ENCODE measurements around the gene RSPH4A. TPM values are rescaled to one million over a fixed set of nuclear protein-coding genes. Genes with fewer than 3 reads are reported as not detected.
"Not testable (repeated sequence)": the region's sequence is repeated elsewhere in the genome, so short reads cannot be mapped to it uniquely, and the experiment has no call there.

The RSPH4A gene
- total and polyA plus RNA-seq, 11 donors = 0.12 to 0.42 (median 0.20) TPM; not detected in 2

DNA sequence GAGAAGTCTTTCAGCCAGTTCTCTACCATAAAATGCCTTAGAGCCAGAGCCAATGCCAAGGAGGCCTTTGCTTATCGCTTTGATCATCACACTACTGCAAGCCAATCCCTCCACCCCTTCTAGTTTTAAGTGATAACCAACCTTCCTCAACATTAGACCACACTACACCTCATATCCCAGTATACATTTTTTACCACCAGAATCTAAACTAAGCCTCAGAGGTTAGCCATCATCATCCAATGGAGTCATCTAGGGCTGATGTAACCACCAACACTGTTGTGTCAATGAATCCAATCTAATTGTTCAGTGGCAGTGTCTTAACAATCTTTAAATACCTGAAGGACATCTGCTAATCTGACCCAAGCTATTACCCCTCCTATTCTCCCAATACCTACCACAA is 45.9 kb downstream of the RSPH4A start:
- H3K27me3 ChIP-seq = no peaks in the 10 kb centered on the region
- peaks cover 0 to 27% (median 15%) of the 10 kb centered on the region in 9 donors for H3K36me3 ChIP-seq
- DNase-seq (no peak), ATAC-seq (no peak)
- intact Hi-C loops (cut with DNase I) = no loop called here
- H3K9me3 ChIP-seq = no peaks in the 10 kb centered on the region
- H3K4me3 ChIP-seq = no peak overlapping the region
- no peak for TF ChIP-seq POLR2A (IDR thresholded peaks at IDR 0.05)
- TF ChIP-seq, protein P1, sequence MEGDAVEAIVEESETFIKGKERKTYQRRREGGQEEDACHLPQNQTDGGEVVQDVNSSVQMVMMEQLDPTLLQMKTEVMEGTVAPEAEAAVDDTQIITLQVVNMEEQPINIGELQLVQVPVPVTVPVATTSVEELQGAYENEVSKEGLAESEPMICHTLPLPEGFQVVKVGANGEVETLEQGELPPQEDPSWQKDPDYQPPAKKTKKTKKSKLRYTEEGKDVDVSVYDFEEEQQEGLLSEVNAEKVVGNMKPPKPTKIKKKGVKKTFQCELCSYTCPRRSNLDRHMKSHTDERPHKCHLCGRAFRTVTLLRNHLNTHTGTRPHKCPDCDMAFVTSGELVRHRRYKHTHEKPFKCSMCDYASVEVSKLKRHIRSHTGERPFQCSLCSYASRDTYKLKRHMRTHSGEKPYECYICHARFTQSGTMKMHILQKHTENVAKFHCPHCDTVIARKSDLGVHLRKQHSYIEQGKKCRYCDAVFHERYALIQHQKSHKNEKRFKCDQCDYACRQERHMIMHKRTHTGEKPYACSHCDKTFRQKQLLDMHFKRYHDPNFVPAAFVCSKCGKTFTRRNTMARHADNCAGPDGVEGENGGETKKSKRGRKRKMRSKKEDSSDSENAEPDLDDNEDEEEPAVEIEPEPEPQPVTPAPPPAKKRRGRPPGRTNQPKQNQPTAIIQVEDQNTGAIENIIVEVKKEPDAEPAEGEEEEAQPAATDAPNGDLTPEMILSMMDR (IDR thresholded peaks at IDR 0.05) = no peak
- no peak overlapping the region for H3K27ac ChIP-seq
- WGBS, 4 donors = 95 to 100% (median 97%) methylated on average over 1 of the region's 1 CpG
- H3K4me1 ChIP-seq = peaks cover 0 to 37% (median 15%) of the 10 kb centered on the region in 12 donors

DNA sequence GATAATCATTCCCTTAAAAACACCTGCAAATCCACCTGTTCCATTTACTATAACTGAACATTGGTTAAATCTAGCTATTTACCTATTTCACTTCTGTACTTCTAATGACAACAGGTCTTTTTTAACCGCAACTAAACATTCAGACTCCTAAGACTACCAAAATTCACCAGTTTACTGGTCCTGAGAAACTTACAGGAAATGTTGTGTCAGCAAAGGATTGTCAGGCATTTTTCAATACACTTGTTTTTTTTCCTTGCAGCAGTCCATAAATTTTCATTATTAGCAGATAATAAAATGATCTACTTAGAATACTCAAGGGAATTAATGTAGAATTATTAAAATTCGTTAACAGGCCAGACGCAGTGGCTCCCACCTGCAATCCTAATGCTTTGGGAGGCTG is 47.0 kb downstream of the RSPH4A start:
- DNase-seq (no peak), ATAC-seq (no peak)
- Histone ChIP-seq H3K9me3 (no peaks in the 10 kb centered on the region), H3K36me3 (peaks cover 0 to 16% (median 4%) of the 10 kb centered on the region in 9 donors), H3K27ac (no peak overlapping the region), H3K4me3 (no peak overlapping the region), H3K4me1 (peaks cover 0 to 45% (median 22%) of the 10 kb centered on the region in 12 donors), H3K27me3 (no peaks in the 10 kb centered on the region)
- intact Hi-C loops (cut with DNase I) = no loop called here
- no peak for TF ChIP-seq POLR2A (IDR thresholded peaks at IDR 0.05)
- TF ChIP-seq, protein P1 (IDR thresholded peaks at IDR 0.05) = no peak
- 93 to 96% (median 95%) methylated on average over 3 of the region's 3 CpGs for WGBS, 4 donors

DNA sequence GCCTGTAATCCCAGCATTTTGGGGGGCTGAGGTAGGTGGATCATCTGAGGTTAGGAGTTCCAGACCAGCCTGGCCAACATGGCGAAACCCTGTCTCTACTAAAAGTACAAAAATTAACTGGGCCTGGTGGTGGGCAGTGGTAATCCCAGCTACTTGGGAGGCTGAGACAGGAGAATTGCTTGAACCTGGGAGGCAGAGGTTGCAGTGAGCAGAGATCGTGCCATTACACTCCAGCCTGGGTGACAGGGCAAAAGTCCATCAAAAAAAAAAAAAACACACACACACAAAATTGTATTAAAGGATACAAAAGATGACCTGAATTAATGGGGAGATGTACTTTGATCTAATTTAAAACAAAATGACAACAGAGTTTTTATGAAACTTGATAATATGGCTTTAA is 47.9 kb downstream of the RSPH4A start:
- H3K9me3 ChIP-seq; ATAC-seq; H3K27me3 ChIP-seq; H3K27ac ChIP-seq; intact Hi-C loops (cut with DNase I); DNase-seq; H3K4me3 ChIP-seq; H3K36me3 ChIP-seq: not testable (repeated sequence)
- WGBS, 4 donors = 93 to 99% (median 97%) methylated on average over 2 of the region's 2 CpGs
- peaks cover 0 to 45% (median 22%) of the 10 kb centered on the region in 12 donors for H3K4me1 ChIP-seq

DNA sequence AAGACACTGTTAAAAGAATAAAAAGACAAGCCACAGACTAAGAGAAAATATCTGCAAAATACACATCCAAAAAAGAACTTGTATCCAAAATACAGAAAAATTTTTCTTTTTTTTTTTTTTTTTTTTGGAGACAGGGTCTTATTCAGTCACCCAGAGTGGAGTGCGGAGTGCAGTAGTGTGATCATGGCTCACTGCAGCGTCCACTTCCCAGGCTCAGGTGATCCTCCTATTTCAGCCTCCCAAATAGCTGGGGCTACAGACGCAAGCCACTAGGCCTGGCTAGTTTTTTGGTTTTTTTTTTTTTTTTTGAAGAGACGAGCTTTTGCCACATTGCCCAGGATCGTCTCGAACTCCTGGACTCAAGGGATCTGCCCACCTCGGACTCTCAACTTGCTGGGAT is 49.2 kb downstream of the RSPH4A start:
- no peak overlapping the region for H3K27ac ChIP-seq
- no peaks in the 10 kb centered on the region for H3K27me3 ChIP-seq
- intact Hi-C loops (cut with DNase I) = no loop called here
- peaks cover 0 to 45% (median 22%) of the 10 kb centered on the region in 12 donors for H3K4me1 ChIP-seq
- ATAC-seq (no peak), DNase-seq (no peak)
- no peak overlapping the region for H3K4me3 ChIP-seq
- no peaks in the 10 kb centered on the region for H3K36me3 ChIP-seq
- H3K9me3 ChIP-seq = no peaks in the 10 kb centered on the region
- no peak for TF ChIP-seq POLR2A (IDR thresholded peaks at IDR 0.05)
- TF ChIP-seq, protein P1 (IDR thresholded peaks at IDR 0.05) = no peak
- WGBS, 4 donors = 76 to 86% (median 86%) methylated on average over 7 of the region's 7 CpGs

DNA sequence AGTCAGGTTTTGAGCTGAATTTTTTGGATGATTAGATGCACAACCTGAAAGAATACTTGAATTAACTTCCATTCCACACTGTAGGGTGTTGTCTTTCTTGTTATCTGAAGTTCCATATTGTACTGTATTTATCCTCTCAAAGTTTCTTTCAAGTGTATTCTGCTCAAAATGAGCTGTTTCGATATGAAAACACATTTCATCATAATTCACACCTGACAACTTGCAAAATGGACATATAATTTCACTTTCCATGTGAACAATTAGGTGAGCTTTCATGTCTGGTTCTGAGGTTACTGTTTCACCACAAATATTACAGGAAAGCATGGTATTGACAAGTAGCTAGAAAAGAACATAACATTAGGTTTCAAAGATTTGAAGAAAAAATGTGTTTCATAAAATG is 50.6 kb downstream of the RSPH4A start:
- no peak overlapping the region for H3K4me3 ChIP-seq
- no peak for DNase-seq
- intact Hi-C loops (cut with DNase I) = no loop called here
- H3K27me3 ChIP-seq = no peaks in the 10 kb centered on the region
- H3K4me1 ChIP-seq = peaks cover 0 to 41% (median 19%) of the 10 kb centered on the region in 12 donors
- ATAC-seq = no peak
- TF ChIP-seq, protein P1 (IDR thresholded peaks at IDR 0.05) = no peak
- no peak for TF ChIP-seq POLR2A (IDR thresholded peaks at IDR 0.05)
- H3K36me3 ChIP-seq = no peaks in the 10 kb centered on the region
- 75 to 88% (median 81%) methylated on average over 1 of the region's 1 CpG for WGBS, 4 donors
- no peaks in the 10 kb centered on the region for H3K9me3 ChIP-seq
- no peak overlapping the region for H3K27ac ChIP-seq
